GOT3 (cell line): ENCODE data around the gene RFC2.
"Not testable (repeated sequence)": the region's sequence is repeated elsewhere in the genome, so short reads cannot be mapped to it uniquely, and the experiment has no call there.

Source experiments
- DNase-seq: peaks from one replicate; lab custom pipeline; 2025; ENCODE audit warnings: mixed read lengths; lab: John Stamatoyannopoulos, UW

The RFC2 gene

DNA sequence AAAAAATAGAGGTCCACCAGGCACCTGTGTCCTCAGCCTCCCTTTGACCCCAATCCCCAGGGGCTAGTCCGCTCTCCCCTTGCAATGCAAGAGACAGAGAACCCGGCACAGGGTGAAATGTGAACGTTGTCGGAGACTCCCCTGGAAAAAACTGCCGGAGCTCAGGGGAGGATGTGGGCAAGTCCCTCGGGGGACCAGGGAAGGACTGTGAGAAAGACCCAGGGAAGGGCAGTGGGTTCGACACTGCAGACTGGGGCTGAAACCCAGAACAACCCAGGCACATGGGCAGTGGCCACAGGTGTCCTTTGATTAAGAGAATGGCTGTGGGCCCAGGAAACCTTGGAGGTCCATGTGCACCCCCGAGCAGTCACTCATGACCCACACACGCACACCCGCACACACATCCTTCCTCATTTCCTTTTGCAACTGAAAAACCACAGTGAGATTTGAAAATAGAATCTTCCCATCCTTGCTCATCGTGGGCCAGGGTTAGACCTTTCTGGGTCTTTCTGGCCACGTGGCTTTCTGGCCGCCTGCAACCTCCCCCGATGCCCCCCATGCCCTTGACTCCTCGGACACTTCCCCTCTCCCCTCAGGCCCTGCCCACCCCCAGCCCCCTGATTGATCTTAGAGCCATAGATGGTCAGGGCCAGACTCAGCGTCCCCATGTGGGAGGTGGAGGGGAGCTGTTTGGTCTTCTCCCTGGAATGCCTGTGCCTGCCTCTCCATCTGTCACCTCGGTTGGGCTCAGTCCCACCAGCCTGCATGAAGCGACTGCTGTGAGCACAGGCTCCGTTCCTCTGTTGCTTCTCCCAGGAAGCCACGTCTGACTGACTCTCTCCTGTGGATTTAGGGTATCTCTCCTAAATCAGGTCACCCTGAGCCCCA lies 36.5 kb downstream of the RFC2 start:
- DNase-seq, result no peak

DNA sequence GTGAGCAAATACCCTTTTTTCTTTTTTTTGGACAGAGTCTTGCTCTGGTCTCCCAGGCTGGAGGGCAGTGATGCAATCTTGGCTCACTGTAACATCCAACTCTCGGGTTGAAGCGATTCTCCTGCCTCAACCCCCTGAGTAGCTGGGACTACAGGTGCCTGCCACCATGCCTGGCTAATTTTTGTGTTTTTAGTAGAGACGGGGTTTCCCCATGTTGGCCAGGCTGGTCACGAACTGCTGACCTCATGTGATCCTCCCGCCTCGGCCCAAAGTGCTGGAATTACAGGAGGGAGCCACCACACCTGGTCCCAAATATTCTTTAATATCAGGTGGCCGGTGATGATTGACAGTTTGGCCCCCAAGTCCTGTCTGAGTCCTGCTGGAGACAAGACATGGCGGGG lies 37.8 kb downstream of the RFC2 start:
- no peak for DNase-seq

DNA sequence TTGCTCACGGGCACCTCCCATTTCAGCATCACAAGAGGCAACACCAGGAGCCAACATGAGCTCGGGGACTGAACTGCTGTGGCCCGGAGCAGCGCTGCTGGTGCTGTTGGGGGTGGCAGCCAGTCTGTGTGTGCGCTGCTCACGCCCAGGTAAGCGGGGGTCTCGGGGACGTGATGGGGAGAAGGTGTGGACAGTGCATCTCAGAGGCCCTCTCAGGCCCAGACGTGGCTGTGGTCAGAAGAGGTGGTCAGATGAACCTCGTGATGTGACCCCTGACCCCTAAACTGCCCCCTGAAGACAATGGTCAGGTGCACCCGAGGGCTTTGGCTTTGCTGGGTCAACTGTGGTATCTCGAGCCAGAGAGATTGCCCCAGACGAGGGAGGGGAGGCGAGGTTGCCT lies 38.3 kb downstream of the RFC2 start:
- DNase-seq, result no peak

DNA sequence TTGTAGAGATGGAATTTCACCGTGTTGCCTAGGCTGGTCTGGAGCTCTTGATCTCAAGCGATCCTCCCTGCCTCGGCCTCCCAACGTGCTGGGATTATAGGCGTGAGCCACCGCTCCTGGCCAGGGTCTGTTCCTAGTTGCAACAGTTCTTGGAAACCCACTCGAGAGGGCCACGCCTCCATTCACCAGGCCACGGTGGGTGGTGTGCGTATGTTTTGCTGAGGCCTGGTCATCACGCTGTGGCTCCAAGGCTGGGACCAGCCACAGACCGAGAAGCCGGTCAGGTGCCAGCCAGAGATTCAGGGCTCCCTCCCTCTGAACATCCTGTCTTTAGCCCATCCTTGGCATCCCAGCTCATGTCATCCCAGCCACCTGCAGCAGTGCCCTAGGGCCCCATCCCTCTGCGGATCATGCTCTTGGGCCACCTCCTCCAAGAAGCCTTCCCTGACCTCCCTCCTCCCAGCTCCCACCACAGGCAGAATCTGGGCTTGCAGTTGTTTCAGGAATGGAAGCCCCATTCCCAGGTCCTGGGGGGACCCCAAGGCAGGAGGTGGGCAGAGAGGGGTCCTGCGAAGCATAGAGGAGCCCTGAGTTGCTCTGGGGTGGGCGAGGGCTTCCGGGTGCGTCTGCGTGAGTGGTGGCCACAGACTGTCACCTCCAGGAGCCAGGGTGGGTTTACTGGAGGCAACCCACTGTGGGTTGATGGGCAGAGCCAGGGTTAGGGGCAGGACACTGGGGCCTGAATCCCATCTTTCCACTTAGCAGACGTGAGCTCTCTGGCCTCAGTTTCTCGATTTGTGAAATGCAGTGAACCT lies 39.2 kb downstream of the RFC2 start:
- DNase-seq, result no peak

DNA sequence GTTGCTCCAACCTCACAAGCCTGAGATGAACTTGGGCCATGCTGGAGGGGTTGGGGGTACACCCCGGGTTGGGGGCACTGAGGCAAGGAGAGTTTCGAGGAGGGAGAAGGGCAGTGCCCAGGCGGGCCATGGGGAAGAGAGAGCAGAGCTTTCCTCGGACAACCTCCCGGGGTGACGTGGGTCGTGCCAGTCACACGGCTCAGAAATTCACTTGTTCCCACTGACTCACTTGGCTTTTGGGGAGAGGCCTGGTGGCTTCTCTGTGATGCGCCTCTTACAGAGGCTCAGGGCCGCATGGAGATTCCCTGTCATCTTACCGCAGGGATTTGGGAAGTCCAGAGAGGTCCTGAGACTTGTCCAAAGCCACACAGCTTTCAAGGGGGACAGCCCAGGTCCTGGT lies 41.5 kb downstream of the RFC2 start:
- no peak for DNase-seq

DNA sequence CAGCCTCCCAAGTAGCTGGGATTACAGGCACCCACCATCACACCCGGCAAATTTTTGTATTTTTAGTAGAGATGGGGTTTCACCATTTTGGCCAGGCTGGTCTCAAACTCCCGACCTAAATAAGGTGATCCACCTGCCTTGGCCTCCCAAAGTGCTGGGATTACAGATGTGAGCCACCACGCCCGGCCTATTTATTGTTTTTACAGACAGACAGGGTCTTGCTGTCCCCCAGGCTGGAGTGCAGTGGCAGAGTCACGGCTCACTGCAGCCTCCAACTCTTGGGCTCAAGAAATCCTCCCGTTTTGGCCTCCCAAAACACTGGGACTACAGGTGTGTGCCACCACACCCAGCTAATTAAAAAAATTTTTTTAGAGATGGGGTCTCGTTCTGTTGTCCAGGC lies 46.0 kb downstream of the RFC2 start:
- DNase-seq, result not testable (repeated sequence)

DNA sequence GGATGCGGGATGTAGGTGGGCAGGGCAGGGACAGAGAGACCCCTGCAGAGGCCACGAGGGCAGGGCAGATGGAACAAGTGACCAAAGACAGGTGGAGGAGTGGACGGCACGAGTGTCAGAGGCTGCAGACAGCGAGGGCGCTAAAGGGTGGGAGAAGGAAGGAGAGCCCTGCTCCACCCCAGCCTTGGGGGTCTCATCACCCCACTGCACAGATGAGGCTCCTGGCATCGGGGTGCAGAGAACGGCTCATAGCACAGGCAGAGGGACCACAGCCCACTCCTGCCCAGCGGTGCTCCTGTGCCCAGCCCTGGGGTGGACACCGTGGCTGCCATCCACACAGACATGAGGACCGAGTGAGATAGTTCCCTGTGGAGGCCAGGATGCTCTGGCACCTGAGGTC lies 46.6 kb downstream of the RFC2 start:
- no peak for DNase-seq

DNA sequence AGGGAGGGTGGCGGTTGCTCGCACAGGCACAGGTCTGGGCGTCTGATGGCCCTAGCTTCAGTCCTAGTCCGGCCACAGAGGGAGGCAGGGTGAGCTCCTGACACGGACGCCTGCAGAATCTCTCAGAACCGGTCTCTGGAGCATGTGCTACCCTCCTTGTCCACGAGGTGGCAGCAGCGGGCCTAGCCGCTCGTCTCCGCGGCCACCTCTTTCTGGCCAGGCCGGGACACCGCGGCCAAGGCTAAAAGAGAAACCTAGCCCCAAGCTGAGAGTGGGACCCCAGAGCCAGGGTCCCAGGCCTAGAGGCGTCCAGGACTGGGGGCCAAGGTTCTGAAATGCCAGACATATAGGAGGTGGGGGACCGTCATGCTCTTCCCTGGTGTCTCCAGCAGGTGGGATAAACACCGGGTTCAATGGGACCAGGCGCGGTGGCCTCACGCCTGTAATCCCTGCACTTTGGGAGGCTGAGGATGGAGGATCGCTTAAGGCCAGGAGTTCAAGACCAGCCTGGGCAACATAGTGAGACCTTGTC lies 47.5 kb downstream of the RFC2 start:
- DNase-seq, result peak; percentile 30

DNA sequence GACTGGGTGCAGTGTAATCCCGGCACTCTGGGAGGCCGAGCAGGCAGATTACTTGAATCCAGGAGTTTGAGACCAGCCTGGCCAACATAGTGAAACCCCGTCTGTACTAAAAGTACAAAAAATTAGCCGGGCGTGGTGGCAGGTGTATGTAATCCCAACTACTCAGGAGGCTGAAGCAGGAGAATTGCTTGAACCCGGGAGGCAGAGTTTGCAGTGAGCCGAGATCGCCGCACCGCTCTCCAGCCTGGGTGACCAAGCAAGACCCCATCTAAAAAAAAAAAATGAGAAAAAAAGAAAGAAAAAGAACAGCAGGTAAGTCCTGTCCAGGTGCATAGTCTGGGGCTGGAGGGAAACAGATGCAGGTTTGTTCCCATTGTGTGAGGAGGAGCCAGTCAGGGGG lies 48.1 kb downstream of the RFC2 start:
- not testable (repeated sequence) for DNase-seq

DNA sequence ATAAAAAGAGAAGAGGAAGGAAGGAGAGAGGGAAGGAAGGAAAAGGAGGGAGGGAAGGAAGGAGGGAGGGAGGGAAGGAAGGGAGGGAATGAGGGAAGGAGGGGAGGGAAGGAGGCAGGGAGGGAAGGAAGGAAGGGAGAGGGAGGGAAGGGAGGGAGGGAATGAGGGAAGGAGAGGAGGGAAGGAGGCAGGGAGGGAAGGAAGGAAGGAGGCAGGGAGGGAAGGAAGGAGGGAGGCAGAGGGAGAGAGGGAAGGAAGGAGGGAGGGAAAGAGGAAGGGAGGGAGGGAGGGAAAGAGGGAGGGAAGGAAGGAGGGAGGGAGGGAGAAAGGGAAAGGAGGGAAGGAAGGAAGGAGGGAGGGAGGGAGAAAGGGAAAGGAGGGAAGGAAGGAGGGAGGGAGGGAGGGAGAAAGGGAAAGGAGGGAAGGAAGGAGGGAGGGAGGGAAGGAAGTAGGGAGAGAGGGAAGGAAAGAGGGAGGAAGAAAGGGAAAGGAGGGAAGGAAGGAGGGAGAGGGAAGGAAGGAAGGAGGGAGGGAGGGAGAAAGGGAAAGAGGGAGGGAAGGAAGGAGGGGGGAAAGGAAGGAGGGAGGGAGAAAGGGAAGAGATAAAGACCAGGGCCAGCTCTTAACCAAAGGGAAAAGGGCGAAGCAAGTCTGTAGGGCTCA lies 50.1 kb downstream of the RFC2 start:
- DNase-seq, result no peak

DNA sequence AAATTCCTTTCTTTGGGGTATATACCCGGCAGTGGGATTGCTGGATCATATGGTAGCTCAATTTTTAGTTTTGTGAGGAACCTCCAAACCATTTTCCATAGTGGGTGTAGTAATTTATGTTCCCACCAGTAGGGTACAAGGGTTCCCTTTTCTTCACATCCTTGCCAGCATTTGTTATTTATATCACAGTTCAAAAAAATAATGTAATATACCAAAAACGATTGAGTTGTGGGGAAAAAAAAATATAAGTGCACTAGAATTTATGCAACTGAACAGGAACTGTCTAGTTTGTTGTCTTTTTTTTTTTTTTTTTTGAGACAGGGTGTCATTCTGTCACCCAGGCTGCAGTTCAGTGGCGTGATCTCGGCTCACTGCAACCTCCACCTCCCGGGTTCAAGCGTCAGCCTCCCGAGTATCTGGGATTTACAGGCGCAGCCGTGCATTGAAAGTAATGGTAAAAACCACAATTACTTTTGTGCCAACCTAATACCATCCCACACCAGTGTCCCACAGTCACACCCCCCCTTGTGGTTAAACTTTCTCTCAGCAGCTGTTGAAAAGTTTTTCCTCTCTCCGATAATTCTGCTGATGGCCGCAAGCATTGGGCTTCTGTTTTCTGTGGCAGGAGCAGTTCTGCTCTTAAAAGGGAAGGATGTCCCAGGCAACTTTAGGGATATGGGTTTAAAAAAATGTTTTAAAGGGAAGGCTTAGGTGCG lies 51.2 kb downstream of the RFC2 start:
- no peak for DNase-seq

DNA sequence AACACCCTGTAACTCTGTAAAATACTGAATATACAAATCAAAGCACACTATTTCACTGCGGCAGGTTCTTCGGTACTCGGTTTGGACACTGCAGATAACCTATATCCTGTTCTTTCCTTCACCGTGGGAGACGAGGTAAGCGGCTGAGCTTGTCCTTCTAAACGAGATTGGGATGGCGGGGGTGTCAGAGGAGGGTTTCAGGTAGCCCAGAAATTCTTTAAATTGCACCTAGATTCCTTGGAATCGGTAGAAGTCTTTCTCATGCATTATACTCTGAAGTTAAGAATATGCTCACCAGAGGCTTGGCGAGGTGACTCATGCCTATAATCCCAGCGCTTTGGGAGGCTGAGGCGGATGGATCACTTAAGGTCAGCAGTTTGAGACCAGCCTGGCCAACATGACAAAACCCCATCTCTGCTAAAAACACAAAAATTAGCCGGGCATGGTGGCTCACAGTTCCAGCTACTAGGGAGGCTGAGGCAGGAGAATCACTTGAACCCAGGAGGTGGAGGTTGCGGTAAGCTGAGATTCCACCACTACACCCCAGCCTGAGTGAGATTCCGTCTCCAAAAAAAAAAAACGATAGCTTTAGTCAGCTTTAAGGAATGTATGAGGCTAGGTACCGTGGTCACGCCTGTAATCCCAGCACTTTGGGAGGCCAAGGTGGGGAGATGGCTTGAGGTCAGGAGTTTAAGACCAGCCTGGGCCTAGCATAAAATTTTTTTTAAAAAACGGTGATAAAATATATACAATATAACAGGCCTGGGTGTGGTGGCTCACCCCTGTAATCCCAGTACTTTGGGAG lies 54.4 kb downstream of the RFC2 start:
- DNase-seq, result no peak

DNA sequence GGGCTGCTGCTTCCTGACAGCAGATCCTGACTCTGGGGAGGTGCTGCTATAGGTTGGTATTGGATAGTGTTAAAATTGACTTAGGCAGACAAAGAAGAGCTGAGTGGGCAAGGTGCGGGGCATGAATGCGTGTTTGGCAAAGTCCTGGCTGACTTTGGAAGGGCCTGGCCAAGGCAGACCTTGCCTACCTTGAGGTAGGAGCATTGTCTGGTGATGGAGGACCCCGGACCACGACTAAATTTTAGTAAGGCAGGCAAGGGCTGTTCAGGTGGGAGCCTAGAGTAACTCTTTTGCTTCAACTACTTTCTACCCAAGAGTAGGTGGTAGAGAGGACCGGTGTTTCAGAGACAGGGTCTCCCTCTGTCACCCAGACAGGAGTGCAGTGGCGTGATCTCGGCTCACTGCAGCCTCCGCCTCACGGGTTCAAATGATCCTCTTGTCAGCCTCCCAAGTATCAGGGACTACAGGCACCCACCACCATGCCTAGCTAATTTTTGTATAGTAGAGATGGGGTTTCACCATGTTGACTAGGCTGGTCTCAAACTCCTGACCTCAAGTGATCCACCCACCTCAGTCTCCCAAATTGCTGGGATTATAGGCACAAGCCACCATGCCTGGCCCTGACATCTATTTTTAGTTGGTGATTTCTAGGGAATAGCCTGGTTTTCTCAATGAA lies 56.6 kb downstream of the RFC2 start:
- no peak for DNase-seq

DNA sequence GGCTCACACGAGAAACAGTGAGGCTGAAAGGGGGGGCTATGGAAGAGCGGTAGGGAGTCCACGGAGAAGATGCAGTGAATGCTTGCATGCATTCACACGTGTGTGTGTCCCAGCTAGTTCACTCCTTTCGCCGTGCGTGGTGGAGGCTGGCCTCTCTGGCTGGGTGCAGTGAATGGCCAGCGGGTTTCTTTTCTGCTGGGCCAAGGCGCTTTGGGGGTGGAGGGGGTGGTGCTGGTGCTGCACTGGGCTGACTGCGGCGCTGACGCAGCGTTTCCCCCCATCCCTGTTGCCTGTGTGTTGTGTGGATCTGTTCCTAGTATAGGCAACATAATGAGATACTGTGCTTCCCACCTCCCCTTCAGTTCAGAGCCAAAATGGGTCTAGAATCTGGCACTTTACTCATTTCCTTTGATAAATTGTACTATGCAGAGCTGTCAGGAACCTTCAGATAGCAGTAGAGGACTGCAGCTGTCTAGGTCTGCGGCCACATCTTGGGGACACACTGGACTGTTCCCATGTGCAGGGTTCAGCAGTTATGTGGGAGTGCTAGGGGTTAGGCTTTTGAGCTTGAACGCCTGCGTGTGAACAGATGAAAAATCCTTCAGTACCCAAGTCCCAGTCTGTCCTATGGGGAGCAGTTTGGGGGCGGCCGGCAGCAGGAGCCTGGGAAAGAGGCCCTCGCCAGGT lies 58.1 kb downstream of the RFC2 start:
- not testable (repeated sequence) for DNase-seq

DNA sequence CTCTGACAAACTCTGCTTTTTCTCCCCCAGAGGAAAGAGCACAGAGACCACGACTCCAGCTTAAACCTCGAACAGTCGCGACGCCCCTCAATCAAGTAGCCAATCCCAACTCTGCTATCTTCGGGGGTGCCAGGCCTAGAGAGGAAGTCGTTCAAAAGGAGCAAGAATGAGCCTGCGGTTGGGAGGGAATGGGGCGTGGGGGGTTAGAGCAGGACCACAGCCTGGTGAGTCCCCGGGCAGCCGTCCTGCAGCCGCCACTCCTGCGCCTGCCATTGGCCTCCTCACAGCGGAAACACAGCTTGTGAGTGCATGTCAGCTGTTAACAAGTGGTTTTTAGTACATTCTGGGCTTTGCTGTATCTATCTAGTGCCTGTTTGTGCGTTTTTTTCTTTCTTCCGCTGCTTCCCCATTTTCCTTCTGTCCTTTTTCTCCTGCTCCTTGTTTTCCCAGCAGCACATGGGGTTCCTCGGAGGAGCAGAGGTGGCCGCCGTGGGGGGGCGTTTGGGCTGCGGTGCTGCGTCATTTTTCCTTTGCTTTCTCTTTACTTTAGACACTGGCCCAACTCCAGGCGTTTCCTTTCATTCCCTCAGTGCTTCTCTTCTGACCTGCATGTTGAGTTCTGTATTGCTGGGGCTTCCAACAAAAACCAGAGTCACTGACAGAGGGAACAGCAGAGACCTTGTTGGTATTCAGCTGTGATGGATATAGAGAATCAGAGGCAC lies 58.9 kb downstream of the RFC2 start:
- not testable (repeated sequence) for DNase-seq

DNA sequence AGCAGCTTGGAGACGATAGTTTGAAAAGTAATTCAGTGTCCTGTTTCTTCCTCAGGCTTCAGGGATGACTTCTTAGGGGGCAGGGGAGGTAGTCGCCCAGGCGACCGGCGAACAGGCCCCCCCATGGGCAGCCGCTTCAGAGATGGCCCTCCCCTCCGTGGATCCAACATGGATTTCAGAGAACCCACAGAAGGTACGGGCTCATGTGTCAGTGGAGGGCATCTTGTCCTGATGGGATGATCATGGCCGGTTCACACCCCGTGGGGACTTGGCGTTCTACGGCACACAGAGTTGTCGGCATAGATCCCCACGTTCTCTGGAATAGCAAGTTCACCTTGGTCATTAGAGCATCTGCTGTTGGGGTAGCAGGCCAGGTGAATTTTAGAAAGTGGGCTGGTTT lies 59.5 kb downstream of the RFC2 start:
- no peak for DNase-seq

DNA sequence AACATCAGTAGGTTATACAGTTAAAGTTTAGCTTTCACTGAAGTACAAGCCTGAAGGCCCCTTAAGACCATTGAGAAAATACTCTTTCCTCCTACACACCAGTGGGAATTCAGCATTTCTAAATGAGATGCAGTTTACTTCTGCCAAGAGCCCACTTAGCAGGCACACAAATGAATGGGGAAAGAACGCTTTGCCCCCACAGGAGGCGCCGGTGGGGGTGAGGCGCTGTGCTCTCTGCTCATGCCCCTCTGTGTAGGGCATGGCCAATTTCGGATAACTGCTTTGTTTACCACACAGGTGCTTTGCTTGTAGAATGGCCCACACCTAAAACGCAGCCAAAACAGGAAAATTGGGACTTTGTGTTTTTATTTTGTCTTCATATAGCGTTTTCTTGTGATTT lies 60.3 kb downstream of the RFC2 start:
- no peak for DNase-seq

DNA sequence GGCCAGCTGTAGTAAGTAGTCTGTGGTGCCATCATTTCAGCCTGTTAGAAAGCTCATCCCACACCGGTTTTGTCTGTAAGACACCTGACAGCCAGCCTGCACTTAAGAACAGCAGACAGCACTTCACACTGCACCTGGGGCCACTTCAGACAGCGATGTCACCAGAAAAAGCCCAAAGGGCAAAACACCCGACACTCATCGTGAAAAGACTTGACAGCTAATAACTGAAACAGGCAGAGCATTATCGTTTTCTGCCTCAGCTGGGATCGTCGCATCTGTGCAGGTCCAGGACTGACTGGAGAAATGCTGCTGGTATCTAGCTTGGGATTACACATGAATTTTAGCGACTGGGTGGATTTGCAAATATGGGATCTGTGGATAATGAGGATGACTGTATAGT lies 61.1 kb downstream of the RFC2 start:
- DNase-seq, result no peak

DNA sequence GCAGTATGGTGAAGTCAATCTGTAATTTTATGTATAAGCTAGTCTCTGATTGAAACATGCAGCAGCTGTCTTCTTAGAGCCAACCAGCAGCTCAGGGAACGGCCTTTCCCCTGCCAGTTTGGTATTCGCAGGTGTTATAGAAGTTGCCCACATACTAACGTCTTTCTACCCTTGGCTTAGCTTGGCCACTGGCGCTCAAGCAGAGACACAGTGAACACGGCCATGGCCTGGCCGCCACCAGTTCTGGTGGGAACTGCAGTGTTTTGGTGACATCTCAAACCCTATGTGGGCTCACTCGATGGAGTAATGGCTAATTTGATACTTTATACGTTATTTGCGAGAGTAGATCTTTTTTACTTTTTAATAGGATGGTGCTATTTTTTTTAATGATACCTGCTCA lies 63.0 kb downstream of the RFC2 start:
- DNase-seq, result no peak
